Neural cell (in vitro differentiated cells): ENCODE data around the gene LOXHD1. TPM values are rescaled to one million over a fixed set of nuclear protein-coding genes. Genes with fewer than 3 reads are reported as not detected.

ENCODE experiments used
- H2AFZ ChIP-seq: fragments of 200-600, 300-800 bp; sonication (generic), shearing (Covaris generic); 2 replicates; pipeline ENCODE4 v1.6.0; 2014; ENCODE audit warnings: low read depth, mild to moderate bottlenecking, antibody characterized with exemption, low read length, moderate library complexity
- H3F3A ChIP-seq: fragments of 200-600 bp; shearing (Covaris generic); 2 replicates; pipeline ENCODE4 v1.6.1; 2016; ENCODE audit warnings: mild to moderate bottlenecking, moderate library complexity, mixed read lengths, antibody characterized with exemption, low read length; ENCODE audit not compliant: insufficient read depth, poor library complexity, severe bottlenecking
- H3K27ac ChIP-seq: fragments of 200-600, 300-800 bp; sonication (generic), shearing (Covaris generic); 2 replicates; pipeline ENCODE4 v1.5.1; 2014; ENCODE audit warnings: mild to moderate bottlenecking, low read length, moderate library complexity
- H3K27me3 ChIP-seq: fragments of 300-800, 200-600 bp; sonication (generic), shearing (Covaris generic); 2 replicates; pipeline ENCODE4 v1.6.0; 2014; ENCODE audit warnings: mild to moderate bottlenecking, low read depth, low read length, moderate library complexity; ENCODE audit not compliant: insufficient read depth
- H3K36me3 ChIP-seq: fragments of 300-800, 200-600 bp; sonication (generic), shearing (Covaris generic); 2 replicates; pipeline ENCODE4 v1.5.1; 2014; ENCODE audit warnings: mild to moderate bottlenecking, antibody characterized with exemption, low read length, moderate library complexity; ENCODE audit not compliant: insufficient read depth
- H3K4me2 ChIP-seq: fragments of 300-800, 200-600 bp; sonication (generic), shearing (Covaris generic); 2 replicates; pipeline ENCODE4 v1.6.0; 2014; ENCODE audit warnings: mild to moderate bottlenecking, low read length
- H3K4me3 ChIP-seq: fragments of 300-800, 200-600 bp; sonication (generic), shearing (Covaris generic); 2 replicates; pipeline ENCODE4 v1.5.1; 2014; ENCODE audit warnings: mild to moderate bottlenecking, low read length, moderate library complexity
- H3K79me2 ChIP-seq: fragments of 200-600 bp; shearing (Covaris generic); replicated peaks from 2 replicates; pipeline ENCODE4 v1.6.0; 2014; ENCODE audit warnings: mild to moderate bottlenecking, low read length, moderate library complexity; ENCODE audit not compliant: insufficient read depth
- H3K9ac ChIP-seq: fragments of 300-800, 200-600 bp; sonication (generic), shearing (Covaris generic); 2 replicates; pipeline ENCODE4 v1.6.1; 2016; ENCODE audit warnings: mild to moderate bottlenecking, low read length, mixed read lengths
- H3K9me2 ChIP-seq: fragments of 200-600 bp; shearing (Covaris generic); 2 replicates; pipeline ENCODE4 v1.6.1; 2016; ENCODE audit warnings: mild to moderate bottlenecking, low read length, mixed read lengths; ENCODE audit not compliant: insufficient read depth
- H3K9me3 ChIP-seq: fragments of 200-600, 300-800 bp; sonication (generic), shearing (Covaris generic); 2 replicates; pipeline ENCODE4 v1.6.1; 2016; ENCODE audit warnings: mild to moderate bottlenecking, mixed run types, low read length, moderate library complexity, mixed read lengths
- H4K20me1 ChIP-seq: fragments of 200-600 bp; shearing (Covaris generic); 2 replicates; pipeline ENCODE4 v1.6.1; 2016; ENCODE audit warnings: mild to moderate bottlenecking, mixed run types; ENCODE audit not compliant: insufficient read depth
- EP300 ChIP-seq: fragments of 450-650 bp; conservative IDR thresholded peaks from 2 replicates; pipeline ENCODE4 v1.6.1; 2014; ENCODE audit warnings: antibody characterized with exemption, mild to moderate bottlenecking, moderate library complexity; ENCODE audit not compliant: poor library complexity, severe bottlenecking
- EZH2 ChIP-seq: fragments of 200-600, 300-800 bp; shearing (Covaris generic), sonication (generic); IDR thresholded peaks from 2 replicates; pipeline ENCODE4 v1.6.1; 2014; ENCODE audit warnings: antibody characterized with exemption, low read length, borderline replicate concordance, mild to moderate bottlenecking; ENCODE audit not compliant: insufficient read depth, poor library complexity, severe bottlenecking
- MXI1 ChIP-seq: fragments of 450-650 bp; conservative IDR thresholded peaks from 2 replicates; pipeline ENCODE4 v1.6.1; 2014; ENCODE audit warnings: antibody characterized with exemption, mild to moderate bottlenecking; ENCODE audit not compliant: poor library complexity, severe bottlenecking
- POLR2AphosphoS5 ChIP-seq: IDR thresholded peaks from 2 replicates; pipeline ENCODE4 v1.6.1; 2012
- RAD21 ChIP-seq: fragments of 450-650 bp; conservative IDR thresholded peaks from 2 replicates; pipeline ENCODE4 v1.6.1; 2014; ENCODE audit warnings: antibody characterized with exemption, mild to moderate bottlenecking, moderate library complexity
- REST ChIP-seq: IDR thresholded peaks from 2 replicates; pipeline ENCODE4 v1.6.1; 2012; ENCODE audit warnings: borderline replicate concordance
- SMC3 ChIP-seq: fragments of 450-650 bp; conservative IDR thresholded peaks from 2 replicates; pipeline ENCODE4 v1.6.1; 2014; ENCODE audit warnings: antibody characterized with exemption, mild to moderate bottlenecking, moderate library complexity; ENCODE audit not compliant: poor library complexity
- TAF1 ChIP-seq: IDR thresholded peaks from 2 replicates; pipeline ENCODE4 v1.6.1; 2012; ENCODE audit warnings: low read depth
- polyA plus RNA-seq: library from polyadenylated mRNA; depleted of rRNA; stranded (reverse); fragments of >200 nt; gene quantifications from 2 replicates; pipeline ENCODE4 v1.2.3, GENCODE V29; 2014
- TF ChIP-seq, protein P1 (sequence below): fragments of 450-650 bp; IDR thresholded peaks from 2 replicates; pipeline ENCODE4 v1.5.1; 2014; ENCODE audit warnings: antibody characterized with exemption, mild to moderate bottlenecking, moderate library complexity; ENCODE audit not compliant: poor library complexity, severe bottlenecking

LOXHD1 gene
- polyA plus RNA-seq, 1 donor from 2014 or later: not detected

GRCh38 chr18:46538376-46538775 lies 118.6 kb downstream of the LOXHD1 start:
- no peaks in the 10 kb centered on the region for H4K20me1 ChIP-seq
- H3K27ac ChIP-seq: no peak overlapping the region
- no peaks in the 10 kb centered on the region for H3K36me3 ChIP-seq
- H3K79me2 ChIP-seq: no peaks in the 10 kb centered on the region
- no peak overlapping the region for H3K4me3 ChIP-seq
- no peak overlapping the region for H3K4me2 ChIP-seq
- H3K9ac ChIP-seq: no peak overlapping the region
- H3K27me3 ChIP-seq: no peaks in the 10 kb centered on the region
- no peaks in the 10 kb centered on the region for H3K9me2 ChIP-seq
- H3K9me3 ChIP-seq: no peaks in the 10 kb centered on the region
- no peak overlapping the region for H2AFZ ChIP-seq
- no peaks in the 10 kb centered on the region for H3F3A ChIP-seq
- no peak for TF ChIP-seq POLR2AphosphoS5
- no peak for TF ChIP-seq EP300
- no peak for TF ChIP-seq SMC3

DNA sequence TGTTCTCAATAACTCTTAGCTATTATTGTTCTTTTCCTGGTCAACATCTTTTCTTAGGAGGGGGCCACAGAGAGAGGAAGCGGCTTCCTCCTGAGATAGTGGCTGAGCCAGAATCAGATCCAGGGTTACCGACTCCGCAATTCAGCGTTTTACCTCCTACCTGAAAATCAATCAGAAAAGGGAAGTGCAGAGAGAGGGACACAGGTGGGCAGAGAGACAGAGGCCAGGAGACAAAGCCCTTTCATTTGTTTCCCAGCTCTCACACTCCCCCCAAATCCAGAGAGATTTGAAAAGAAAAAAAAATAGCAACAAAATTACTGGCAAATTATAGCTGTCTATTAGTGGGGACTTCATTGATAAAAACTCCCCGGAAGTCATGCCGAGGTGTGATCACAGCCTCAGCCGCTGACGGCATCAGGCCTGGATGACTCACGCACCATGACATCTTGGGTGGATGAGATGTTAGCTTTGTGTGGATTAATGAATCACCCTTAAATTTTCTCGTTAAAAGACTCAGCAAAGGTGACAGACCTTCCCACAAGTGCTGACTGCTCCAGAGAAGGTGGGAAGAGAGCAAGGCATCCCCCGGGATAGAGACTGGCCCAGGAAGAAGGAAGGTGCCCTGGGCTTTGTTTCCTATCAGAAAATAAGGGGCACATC lies 120.7 kb downstream of the LOXHD1 start:
- no peaks in the 10 kb centered on the region for H3K79me2 ChIP-seq
- H3K9me2 ChIP-seq: no peaks in the 10 kb centered on the region
- no peak overlapping the region for H3K4me3 ChIP-seq
- no peaks in the 10 kb centered on the region for H3F3A ChIP-seq
- TF ChIP-seq EP300 (no peak), POLR2AphosphoS5 (peak; percentile 21)
- no peaks in the 10 kb centered on the region for H3K36me3 ChIP-seq
- H3K4me2 ChIP-seq: no peak overlapping the region
- no peak overlapping the region for H3K27ac ChIP-seq
- no peaks in the 10 kb centered on the region for H3K9me3 ChIP-seq
- H4K20me1 ChIP-seq: no peaks in the 10 kb centered on the region
- no peak overlapping the region for H3K9ac ChIP-seq
- H3K27me3 ChIP-seq: no peaks in the 10 kb centered on the region
- no peak overlapping the region for H2AFZ ChIP-seq

DNA sequence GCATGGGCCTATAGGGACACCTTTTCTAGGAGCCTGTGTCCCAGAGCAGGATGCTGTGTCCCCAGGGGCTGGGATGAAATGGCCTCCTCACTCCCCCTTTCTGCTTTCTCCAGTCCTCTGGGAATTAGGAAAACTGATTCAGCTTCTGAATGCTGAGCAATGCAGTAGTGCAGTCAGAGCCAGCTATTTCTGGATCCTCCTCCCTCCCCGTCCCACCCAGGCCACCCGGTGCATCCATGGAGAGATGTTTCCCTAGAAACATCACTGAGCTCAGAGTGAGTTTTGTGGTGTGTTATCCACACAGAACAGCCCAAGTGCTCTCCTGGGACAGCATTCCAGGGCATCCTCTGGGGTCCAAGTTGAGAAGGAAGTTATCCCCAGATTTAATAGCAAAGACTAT lies 125.5 kb downstream of the LOXHD1 start:
- Histone ChIP-seq H3K27ac (no peak overlapping the region), H3K27me3 (no peaks in the 10 kb centered on the region)
- TF ChIP-seq POLR2AphosphoS5 (no peak), RAD21 (no peak), MXI1 (no peak), REST (no peak), TAF1 (no peak), SMC3 (no peak), EP300 (no peak), EZH2 (no peak)
- TF ChIP-seq, protein P1, sequence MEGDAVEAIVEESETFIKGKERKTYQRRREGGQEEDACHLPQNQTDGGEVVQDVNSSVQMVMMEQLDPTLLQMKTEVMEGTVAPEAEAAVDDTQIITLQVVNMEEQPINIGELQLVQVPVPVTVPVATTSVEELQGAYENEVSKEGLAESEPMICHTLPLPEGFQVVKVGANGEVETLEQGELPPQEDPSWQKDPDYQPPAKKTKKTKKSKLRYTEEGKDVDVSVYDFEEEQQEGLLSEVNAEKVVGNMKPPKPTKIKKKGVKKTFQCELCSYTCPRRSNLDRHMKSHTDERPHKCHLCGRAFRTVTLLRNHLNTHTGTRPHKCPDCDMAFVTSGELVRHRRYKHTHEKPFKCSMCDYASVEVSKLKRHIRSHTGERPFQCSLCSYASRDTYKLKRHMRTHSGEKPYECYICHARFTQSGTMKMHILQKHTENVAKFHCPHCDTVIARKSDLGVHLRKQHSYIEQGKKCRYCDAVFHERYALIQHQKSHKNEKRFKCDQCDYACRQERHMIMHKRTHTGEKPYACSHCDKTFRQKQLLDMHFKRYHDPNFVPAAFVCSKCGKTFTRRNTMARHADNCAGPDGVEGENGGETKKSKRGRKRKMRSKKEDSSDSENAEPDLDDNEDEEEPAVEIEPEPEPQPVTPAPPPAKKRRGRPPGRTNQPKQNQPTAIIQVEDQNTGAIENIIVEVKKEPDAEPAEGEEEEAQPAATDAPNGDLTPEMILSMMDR: no peak

More for the DNA sequence above, 125.5 kb downstream of the LOXHD1 start:
- Histone ChIP-seq H3K4me2 (no peak overlapping the region), H3K9me3 (no peaks in the 10 kb centered on the region), H4K20me1 (no peaks in the 10 kb centered on the region), H3F3A (no peaks in the 10 kb centered on the region), H3K4me3 (no peak overlapping the region), H3K9me2 (no peaks in the 10 kb centered on the region), H3K36me3 (no peaks in the 10 kb centered on the region), H3K9ac (no peak overlapping the region), H3K79me2 (no peaks in the 10 kb centered on the region), H2AFZ (no peak overlapping the region)
